ENCODE results near the gene SDHD. TPM values are rescaled to one million over a fixed set of nuclear protein-coding genes. Genes with fewer than 3 reads are reported as not detected.

The SDHD gene
- polyA plus RNA-seq, 1 of the 3 experiments (the other 2 are of a cell fraction): 169 TPM

DNA sequence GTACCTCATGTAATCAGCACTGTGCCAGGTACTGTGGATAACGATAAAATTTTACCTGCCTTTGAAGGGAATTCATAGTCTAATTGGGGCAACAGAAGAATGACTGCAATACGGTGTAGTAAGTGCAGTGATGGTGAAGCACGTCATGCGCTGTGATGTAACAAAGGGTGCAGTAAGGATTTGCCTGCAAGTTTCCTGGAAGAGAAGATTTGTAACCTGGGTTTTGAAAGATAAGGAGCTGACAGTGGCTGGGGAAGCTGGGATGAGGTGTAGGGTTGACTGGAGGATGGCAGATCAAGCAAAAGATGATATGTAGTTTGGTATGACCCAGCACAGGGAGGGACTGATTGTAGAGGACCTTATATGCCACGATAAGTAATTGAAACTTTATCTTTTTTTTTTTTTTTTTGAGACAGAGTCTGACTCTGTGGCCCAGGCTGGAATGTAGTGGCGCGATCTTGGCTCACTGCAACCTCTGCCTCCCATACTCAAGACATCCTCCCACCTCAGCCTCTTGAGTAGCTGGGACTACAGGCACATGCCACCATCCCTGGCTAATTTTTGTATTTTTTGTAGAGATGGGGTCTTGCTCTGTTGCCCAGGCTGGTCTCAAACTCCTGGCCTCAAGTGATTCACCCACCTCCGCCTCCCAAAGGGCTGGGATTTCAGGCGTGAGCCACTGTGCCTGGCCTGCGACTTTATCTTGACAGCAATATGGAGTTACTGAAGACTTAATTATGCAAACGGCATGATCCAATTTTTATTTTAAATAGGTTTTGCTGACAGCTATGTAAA lies 11.3 kb downstream of the SDHD start:
- POLR2A ChIA-PET: no interaction called here
- no peaks in the 10 kb centered on the region for H3K9me3 ChIP-seq

DNA sequence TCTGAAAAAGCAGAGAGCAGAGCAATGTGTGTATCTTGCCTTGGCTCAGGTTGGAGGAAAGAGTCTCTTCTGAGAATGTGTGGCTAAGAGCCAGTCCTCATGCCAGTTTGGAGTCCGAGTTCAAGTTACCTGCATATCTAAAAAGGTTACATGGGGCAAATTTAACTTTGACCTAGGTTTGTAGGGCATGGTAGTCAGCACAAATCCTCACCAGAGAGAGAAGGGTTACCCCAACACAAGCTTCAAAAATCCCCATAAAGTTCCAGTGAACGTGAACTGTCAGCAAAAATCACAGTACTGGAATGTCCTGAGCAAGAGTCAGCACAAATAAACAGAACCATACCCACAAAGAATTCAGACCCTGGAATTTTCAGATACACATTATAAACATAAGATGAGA lies 13.8 kb downstream of the SDHD start:
- H2AFZ ChIP-seq (ENCODE audit: low read depth): no peak overlapping the region
- H3K36me3 ChIP-seq (replicated peaks in 1 of 2; ENCODE audit: control insufficient read depth in 1 of 2, insufficient read depth in 2 of 2, low read length in 1 of 2): peaks cover 8 to 9% of the 10 kb centered on the region in 2 experiments
- no peaks in the 10 kb centered on the region for H3K9me3 ChIP-seq
- no peak overlapping the region for H3K9ac ChIP-seq
- POLR2A ChIA-PET: interaction anchor here (0.6 kb wide), 1 partner anchor 16 kb away, joined by 4 read pairs; no protein-coding TSS in a partner anchor
- no peaks in the 10 kb centered on the region; the same call in 1 of the 2 replicates for H3K79me2 ChIP-seq (ENCODE audit: insufficient read depth)
- no peak overlapping the region for H3K4me3 ChIP-seq (ENCODE audit: low read depth in 2 of 2, low read length in 1 of 2)
- no peaks in the 10 kb centered on the region for H4K20me1 ChIP-seq (ENCODE audit: insufficient read depth)
- H3K27ac ChIP-seq (ENCODE audit: low read depth in 2 of 2, low read length in 1 of 2): no peak overlapping the region
- no peak overlapping the region for H3K4me2 ChIP-seq
- CTCF ChIA-PET: interaction anchor here (1.3 to 2.2 kb wide), 2 partner anchors 13 to 75 kb away, joined by 3 to 12 read pairs; partner anchors contain the start of gene BCO2
- no peaks in the 10 kb centered on the region for H3K4me1 ChIP-seq (ENCODE audit: control insufficient read depth in 1 of 2, insufficient read depth in 2 of 2, low read depth in 1 of 2, low read length in 1 of 2)
- H3K27me3 ChIP-seq (ENCODE audit: insufficient read depth): no peaks in the 10 kb centered on the region
- no peak for DNase-seq
- 76% methylated on average over 2 of the region's 2 CpGs for WGBS (ENCODE audit: low lambda C conversion rate)
- no peaks in the 10 kb centered on the region for H3K9me2 ChIP-seq
- TF ChIP-seq FOXJ3 (CRISPR knock-in tag; IDR thresholded peaks at IDR 0.05): no peak
- TF ChIP-seq MAX (IDR thresholded peaks at IDR 0.05; ENCODE audit: low read depth): no peak
- no peaks in the 10 kb centered on the region for H3F3A ChIP-seq (replicated peaks; ENCODE audit: insufficient read depth)

More for the DNA sequence above, 11.3 kb downstream of the SDHD start:
- H3K9ac ChIP-seq: no peak overlapping the region
- H2AFZ ChIP-seq (ENCODE audit: low read depth): no peak overlapping the region
- H3K27me3 ChIP-seq (ENCODE audit: insufficient read depth): no peaks in the 10 kb centered on the region
- no peak overlapping the region for H3K4me3 ChIP-seq (ENCODE audit: low read depth in 2 of 2, low read length in 1 of 2)
- 93% methylated on average over 11 of the region's 11 CpGs for WGBS (ENCODE audit: low lambda C conversion rate)
- TF ChIP-seq MXI1 (IDR thresholded peaks at IDR 0.05; ENCODE audit: low read depth, low read length) (no peak), RFX5 (IDR thresholded peaks at IDR 0.05; ENCODE audit: low read length) (no peak), NFIC (IDR thresholded peaks at IDR 0.05; ENCODE audit: borderline replicate concordance) (no peak), IRF3 (IDR thresholded peaks at IDR 0.05; ENCODE audit: low read depth, low read length) (no peak), FOXJ3 (CRISPR knock-in tag; IDR thresholded peaks at IDR 0.05) (no peak), RAD21 (IDR thresholded peaks at IDR 0.05; ENCODE audit: low read length) (no peak), ELF1 (IDR thresholded peaks at IDR 0.05) (no peak), RCOR1 (IDR thresholded peaks at IDR 0.05; ENCODE audit: low read length) (no peak), ZBTB33 (IDR thresholded peaks at IDR 0.05; ENCODE audit: borderline replicate concordance, low read depth) (no peak), FOSL2 (IDR thresholded peaks at IDR 0.05; ENCODE audit: borderline replicate concordance, low read depth) (no peak)
- H3K36me3 ChIP-seq (replicated peaks in 1 of 2; ENCODE audit: control insufficient read depth in 1 of 2, insufficient read depth in 2 of 2, low read length in 1 of 2): peaks cover 21 to 23% of the 10 kb centered on the region in 2 experiments
- H3K79me2 ChIP-seq (ENCODE audit: insufficient read depth): no peaks in the 10 kb centered on the region; the same call in 1 of the 2 replicates
- CTCF ChIA-PET: interaction anchor here (0.7 to 2.9 kb wide), 5 partner anchors 8 to 227 kb away, joined by 3 to 15 read pairs (median 3); partner anchors contain the start of gene ALG9
- no peak overlapping the region for H3K27ac ChIP-seq (ENCODE audit: low read depth in 2 of 2, low read length in 1 of 2)
- H3K4me2 ChIP-seq: no peak overlapping the region
- DNase-seq: no peak
- H3K9me2 ChIP-seq: no peaks in the 10 kb centered on the region
- no peaks in the 10 kb centered on the region for H3K4me1 ChIP-seq (ENCODE audit: control insufficient read depth in 1 of 2, insufficient read depth in 2 of 2, low read depth in 1 of 2, low read length in 1 of 2)
- H3F3A ChIP-seq (replicated peaks; ENCODE audit: insufficient read depth): no peaks in the 10 kb centered on the region
- H4K20me1 ChIP-seq (ENCODE audit: insufficient read depth): no peaks in the 10 kb centered on the region
